ENCODE measurements around the gene ENC1. TPM values are rescaled to one million over a fixed set of nuclear protein-coding genes. Genes with fewer than 3 reads are reported as not detected.

Gene ENC1
- total and polyA plus RNA-seq, 2 donors from 2014 or later: 5.3 to 7.5 TPM

DNA sequence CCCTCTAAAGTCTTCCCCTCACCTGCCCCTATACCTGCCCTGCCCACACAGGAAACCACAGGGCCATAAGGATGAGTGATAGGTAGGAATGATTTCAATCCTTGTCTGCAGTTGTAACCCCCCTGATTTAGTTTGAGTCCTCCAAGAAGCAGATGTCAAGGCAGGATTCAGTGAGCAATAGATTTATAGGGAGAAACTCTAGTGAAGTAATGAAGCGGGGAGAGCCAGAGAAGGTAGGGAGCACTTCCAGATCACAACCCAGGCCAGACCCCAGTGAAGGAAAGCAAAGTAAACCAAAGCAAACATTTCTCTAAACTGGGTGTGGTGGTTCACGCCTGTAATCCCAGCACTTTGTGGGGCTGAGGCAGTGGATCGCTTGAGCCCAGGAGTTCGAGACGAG is 22.4 kb downstream of the ENC1 start:
- TF ChIP-seq, protein P1, sequence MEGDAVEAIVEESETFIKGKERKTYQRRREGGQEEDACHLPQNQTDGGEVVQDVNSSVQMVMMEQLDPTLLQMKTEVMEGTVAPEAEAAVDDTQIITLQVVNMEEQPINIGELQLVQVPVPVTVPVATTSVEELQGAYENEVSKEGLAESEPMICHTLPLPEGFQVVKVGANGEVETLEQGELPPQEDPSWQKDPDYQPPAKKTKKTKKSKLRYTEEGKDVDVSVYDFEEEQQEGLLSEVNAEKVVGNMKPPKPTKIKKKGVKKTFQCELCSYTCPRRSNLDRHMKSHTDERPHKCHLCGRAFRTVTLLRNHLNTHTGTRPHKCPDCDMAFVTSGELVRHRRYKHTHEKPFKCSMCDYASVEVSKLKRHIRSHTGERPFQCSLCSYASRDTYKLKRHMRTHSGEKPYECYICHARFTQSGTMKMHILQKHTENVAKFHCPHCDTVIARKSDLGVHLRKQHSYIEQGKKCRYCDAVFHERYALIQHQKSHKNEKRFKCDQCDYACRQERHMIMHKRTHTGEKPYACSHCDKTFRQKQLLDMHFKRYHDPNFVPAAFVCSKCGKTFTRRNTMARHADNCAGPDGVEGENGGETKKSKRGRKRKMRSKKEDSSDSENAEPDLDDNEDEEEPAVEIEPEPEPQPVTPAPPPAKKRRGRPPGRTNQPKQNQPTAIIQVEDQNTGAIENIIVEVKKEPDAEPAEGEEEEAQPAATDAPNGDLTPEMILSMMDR (IDR thresholded peaks at IDR 0.05; ENCODE audit: borderline replicate concordance, extremely low read depth, insufficient read depth): no peak
- no peak overlapping the region for H3K9ac ChIP-seq (ENCODE audit: low read length in 3 of 3)
- DNase-seq: peak in 3 of 5 donors; percentile 24 to 61 (median 58)
- no peaks in the 10 kb centered on the region for H3K9me3 ChIP-seq (ENCODE audit: control insufficient read depth in 2 of 3, insufficient read depth in 1 of 3, low read length in 3 of 3)
- H3K27ac ChIP-seq (ENCODE audit: low read depth in 2 of 2, low read length in 2 of 2): no peak overlapping the region
- H3K4me3 ChIP-seq (ENCODE audit: low read length in 3 of 3): peak overlapping the region in 1 of 3 donors; percentile 6
- H3K36me3 ChIP-seq (ENCODE audit: control insufficient read depth in 2 of 3, insufficient read depth in 3 of 3, low read length in 3 of 3): no peaks in the 10 kb centered on the region
- intact Hi-C loops (cut with DNase I): no loop called here
- no peaks in the 10 kb centered on the region for H3K4me1 ChIP-seq (ENCODE audit: control insufficient read depth in 2 of 3, insufficient read depth in 2 of 3, low read depth in 1 of 3, low read length in 3 of 3)
- FAIRE-seq: no peak
- H3K27me3 ChIP-seq (ENCODE audit: control insufficient read depth, insufficient read depth, low read length): no peaks in the 10 kb centered on the region

DNA sequence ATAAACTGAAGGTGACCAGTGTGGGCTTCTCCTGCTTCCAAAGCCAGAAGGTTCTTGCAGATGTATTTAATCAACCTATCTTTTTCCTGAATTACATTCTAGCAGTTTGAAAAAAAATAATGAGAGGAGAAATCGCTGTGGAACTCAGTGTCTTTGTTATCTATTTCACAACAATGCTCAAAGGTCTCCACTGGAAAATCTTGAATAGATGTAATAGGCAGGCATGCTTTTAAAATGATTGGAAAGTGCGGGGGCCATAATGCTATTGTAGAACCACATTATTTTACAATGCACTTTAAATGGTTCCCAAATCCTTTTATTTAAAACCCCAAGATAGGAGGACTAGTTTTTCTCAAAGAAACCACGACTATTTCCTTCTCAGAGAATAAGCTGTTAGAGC is 23.3 kb downstream of the ENC1 start:
- Histone ChIP-seq H3K27me3 (ENCODE audit: control insufficient read depth, insufficient read depth, low read length) (no peaks in the 10 kb centered on the region), H3K4me3 (ENCODE audit: low read length in 3 of 3) (no peak overlapping the region), H3K4me1 (ENCODE audit: control insufficient read depth in 2 of 3, insufficient read depth in 2 of 3, low read depth in 1 of 3, low read length in 3 of 3) (no peaks in the 10 kb centered on the region), H3K9ac (ENCODE audit: low read length in 3 of 3) (no peak overlapping the region), H3K36me3 (ENCODE audit: control insufficient read depth in 2 of 3, insufficient read depth in 3 of 3, low read length in 3 of 3) (no peaks in the 10 kb centered on the region), H3K27ac (ENCODE audit: low read depth in 2 of 2, low read length in 2 of 2) (no peak overlapping the region), H3K9me3 (ENCODE audit: control insufficient read depth in 2 of 3, insufficient read depth in 1 of 3, low read length in 3 of 3) (no peaks in the 10 kb centered on the region)
- TF ChIP-seq, protein P1 (IDR thresholded peaks at IDR 0.05; ENCODE audit: borderline replicate concordance, extremely low read depth, insufficient read depth): no peak
- FAIRE-seq (no peak), DNase-seq (no peak)
- intact Hi-C loops (cut with DNase I): no loop called here

DNA sequence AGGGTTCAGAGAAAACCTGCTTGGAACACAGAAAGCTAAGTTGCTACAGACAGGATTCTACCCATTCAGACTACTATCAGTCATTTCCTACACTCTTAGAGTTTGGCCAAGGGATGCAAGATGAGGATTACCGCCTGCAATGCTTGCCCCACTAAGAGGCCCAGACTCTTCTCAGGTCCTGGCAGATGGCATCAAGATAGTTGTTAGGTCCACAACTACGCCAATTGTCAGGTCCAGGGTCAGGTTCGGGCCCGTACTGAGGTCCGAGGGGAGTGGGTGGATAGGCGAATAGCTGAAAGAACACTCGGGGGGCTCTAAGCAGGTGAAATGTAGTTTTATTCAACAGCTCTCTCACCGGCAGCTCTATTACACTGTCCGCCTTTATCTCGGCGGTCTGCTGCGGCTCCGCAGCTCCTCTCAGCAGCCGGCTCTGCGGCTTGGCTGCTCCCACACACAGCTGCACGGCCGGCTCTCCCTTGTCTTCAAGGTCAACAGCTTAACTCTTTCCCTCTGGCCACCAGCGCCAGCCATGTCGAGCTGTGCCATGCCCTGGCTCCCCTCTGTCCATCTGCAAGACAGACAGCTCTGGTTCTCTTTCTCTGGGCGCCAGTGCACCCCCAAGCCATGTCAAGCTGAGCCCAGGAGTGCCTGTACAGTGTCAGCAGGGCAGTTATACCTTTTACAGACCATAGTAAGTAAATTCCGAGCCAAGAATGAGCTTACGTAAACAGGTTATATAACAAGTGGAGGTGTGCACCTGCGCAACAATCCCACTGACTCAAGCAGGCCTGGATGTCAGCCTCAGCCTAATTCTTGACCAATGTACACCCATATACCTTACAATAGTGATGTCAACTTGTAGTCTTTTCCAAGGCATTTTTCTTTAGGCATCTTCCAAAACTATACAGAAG is 24.0 kb downstream of the ENC1 start:
- TF ChIP-seq, protein P1 (IDR thresholded peaks at IDR 0.05; ENCODE audit: borderline replicate concordance, extremely low read depth, insufficient read depth): no peak
- peak; percentile 62 to 85 (median 71) for DNase-seq
- no peak for FAIRE-seq

More for the DNA sequence above, 24.0 kb downstream of the ENC1 start:
- no peaks in the 10 kb centered on the region for H3K36me3 ChIP-seq (ENCODE audit: control insufficient read depth in 2 of 3, insufficient read depth in 3 of 3, low read length in 3 of 3)
- H3K27me3 ChIP-seq (ENCODE audit: control insufficient read depth, insufficient read depth, low read length): no peaks in the 10 kb centered on the region
- no peak overlapping the region for H3K9ac ChIP-seq (ENCODE audit: low read length in 3 of 3)
- no peak overlapping the region for H3K27ac ChIP-seq (ENCODE audit: low read depth in 2 of 2, low read length in 2 of 2)
- no peaks in the 10 kb centered on the region for H3K9me3 ChIP-seq (ENCODE audit: control insufficient read depth in 2 of 3, insufficient read depth in 1 of 3, low read length in 3 of 3)
- intact Hi-C loops (cut with DNase I): no loop called here
- no peaks in the 10 kb centered on the region for H3K4me1 ChIP-seq (ENCODE audit: control insufficient read depth in 2 of 3, insufficient read depth in 2 of 3, low read depth in 1 of 3, low read length in 3 of 3)
- H3K4me3 ChIP-seq (ENCODE audit: low read length in 3 of 3): no peak overlapping the region
